8988T (cell line): ENCODE results near the gene TWSG1.
"Not testable (repeated sequence)": the region's sequence is repeated elsewhere in the genome, so short reads cannot be mapped to it uniquely, and the experiment has no call there.

Experiments used
- DNase-seq: peaks from one replicate; pipeline ENCODE4 v3.0.0; 2011

Gene TWSG1

GRCh38 chr18:9428862-9429661 lies 94.5 kb downstream of the TWSG1 start:
- DNase-seq = no peak

- DNase-seq = no peak
Measured at GRCh38 chr18:9429662-9429993, 95.1 kb downstream of the TWSG1 start.

GRCh38 chr18:9430315-9430714 lies 95.7 kb downstream of the TWSG1 start:
- not testable (repeated sequence) for DNase-seq

GRCh38 chr18:9431296-9431695 lies 96.7 kb downstream of the TWSG1 start:
- no peak for DNase-seq

GRCh38 chr18:9433122-9433521 lies 98.5 kb downstream of the TWSG1 start:
- DNase-seq = not testable (repeated sequence)

GRCh38 chr18:9433671-9434121 lies 99.1 kb downstream of the TWSG1 start:
- no peak for DNase-seq

- no peak for DNase-seq
Measured at GRCh38 chr18:9434122-9434701, 99.6 kb downstream of the TWSG1 start.

GRCh38 chr18:9435041-9435440 lies 100.5 kb downstream of the TWSG1 start:
- no peak for DNase-seq

- no peak for DNase-seq
Measured at GRCh38 chr18:9436206-9436929, 101.8 kb downstream of the TWSG1 start.

- no peak for DNase-seq
Measured at GRCh38 chr18:9437021-9437437, 102.5 kb downstream of the TWSG1 start.

GRCh38 chr18:9437672-9438071 lies 103.1 kb downstream of the TWSG1 start:
- DNase-seq = no peak

- DNase-seq = no peak
Measured at GRCh38 chr18:9441061-9441460, 106.5 kb downstream of the TWSG1 start.

- no peak for DNase-seq
Measured at GRCh38 chr18:9444549-9444948, 110.0 kb downstream of the TWSG1 start.

- no peak for DNase-seq
Measured at GRCh38 chr18:9446839-9447238, 112.3 kb downstream of the TWSG1 start.

GRCh38 chr18:9447334-9447733 lies 112.8 kb downstream of the TWSG1 start:
- no peak for DNase-seq

GRCh38 chr18:9449600-9450414 lies 115.2 kb downstream of the TWSG1 start:
- DNase-seq = no peak

GRCh38 chr18:9450920-9451319 lies 116.3 kb downstream of the TWSG1 start:
- not testable (repeated sequence) for DNase-seq
